Thoracic aorta (tissue), 2 donors: Measurements from ENCODE around the gene DNM3. TPM values are rescaled to one million over a fixed set of nuclear protein-coding genes. Genes with fewer than 3 reads are reported as not detected.

Source experiments
- ATAC-seq: fragments of 150-250 bp; one replicate; pipeline ENCODE4 v1.8.0; 2017; ENCODE audit warnings: low read depth; ENCODE audit not compliant: insufficient number of reproducible peaks, low FRiP score
- DNase-seq: peaks from one replicate; pipeline ENCODE4 v3.0.0-alpha.2; 2020; ENCODE audit warnings: low spot score
- H3K27ac ChIP-seq, 2 donors: fragments of 200-600 bp; sonication (generic); 1 replicate in 1 of 2; 2 replicates in 1 of 2; pipeline ENCODE4 v1.5.1; 2016; ENCODE audit warnings: mild to moderate bottlenecking in 2 of 2, moderate library complexity in 2 of 2
- H3K27me3 ChIP-seq: fragments of 200-600 bp; sonication (generic); replicated peaks from 2 replicates; pipeline ENCODE4 v1.6.0; 2016; ENCODE audit warnings: mild to moderate bottlenecking; ENCODE audit not compliant: insufficient read depth
- H3K36me3 ChIP-seq: fragments of 200-600 bp; sonication (generic); one replicate; pipeline ENCODE4 v1.5.1; 2016
- H3K4me1 ChIP-seq, 2 donors: fragments of 200-600 bp; sonication (generic); 1 replicate in 1 of 2; 2 replicates in 1 of 2; pipeline versions ENCODE4 v1.5.1 to v1.6.0; 2016; ENCODE audit warnings: low read depth in 2 of 2, mild to moderate bottlenecking in 1 of 2; ENCODE audit not compliant: control insufficient read depth in 1 of 2
- H3K4me3 ChIP-seq: fragments of 200-600 bp; sonication (generic); 2 replicates; pipeline ENCODE4 v1.5.1; 2016; ENCODE audit warnings: mild to moderate bottlenecking
- H3K9me3 ChIP-seq: fragments of 200-600 bp; sonication (generic); 2 replicates; pipeline ENCODE4 v1.5.1; 2016
- total RNA-seq, 2 donors: library from RNA; depleted of rRNA; stranded (reverse); fragments of >200 nt; gene quantifications; one replicate each; pipeline versions ENCODE4 v1.1.0 to v1.2.3, GENCODE V29; 2016
- TF ChIP-seq, protein P1 (sequence below): fragments of 200-600 bp; sonication (generic); IDR thresholded peaks from one replicate; pipeline ENCODE4 v1.5.1; 2019; ENCODE audit warnings: antibody characterized with exemption

DNM3 gene
- total RNA-seq, 2 donors from 2014 or later = 5.8 to 7.5 TPM

DNA sequence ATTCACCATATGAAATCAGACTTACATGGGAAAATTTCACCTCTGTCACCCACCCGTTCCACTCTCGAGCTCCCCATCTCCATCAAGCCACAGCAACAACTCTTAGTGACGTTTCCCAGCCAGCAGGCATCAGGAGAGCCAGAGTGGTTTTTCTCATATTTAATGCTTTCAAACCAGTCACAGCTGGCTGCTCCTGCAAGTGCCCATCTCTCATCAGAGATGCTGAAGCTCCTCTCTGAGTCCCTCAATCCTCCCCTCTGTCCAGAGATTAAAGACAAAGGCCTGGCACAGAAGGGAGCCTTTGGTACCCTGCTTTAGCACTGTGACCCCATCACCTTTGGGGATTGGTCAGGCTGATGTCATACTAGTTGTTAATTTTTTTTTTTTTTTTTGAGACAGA lies 277.3 kb downstream of the DNM3 start:
- TF ChIP-seq, protein P1, sequence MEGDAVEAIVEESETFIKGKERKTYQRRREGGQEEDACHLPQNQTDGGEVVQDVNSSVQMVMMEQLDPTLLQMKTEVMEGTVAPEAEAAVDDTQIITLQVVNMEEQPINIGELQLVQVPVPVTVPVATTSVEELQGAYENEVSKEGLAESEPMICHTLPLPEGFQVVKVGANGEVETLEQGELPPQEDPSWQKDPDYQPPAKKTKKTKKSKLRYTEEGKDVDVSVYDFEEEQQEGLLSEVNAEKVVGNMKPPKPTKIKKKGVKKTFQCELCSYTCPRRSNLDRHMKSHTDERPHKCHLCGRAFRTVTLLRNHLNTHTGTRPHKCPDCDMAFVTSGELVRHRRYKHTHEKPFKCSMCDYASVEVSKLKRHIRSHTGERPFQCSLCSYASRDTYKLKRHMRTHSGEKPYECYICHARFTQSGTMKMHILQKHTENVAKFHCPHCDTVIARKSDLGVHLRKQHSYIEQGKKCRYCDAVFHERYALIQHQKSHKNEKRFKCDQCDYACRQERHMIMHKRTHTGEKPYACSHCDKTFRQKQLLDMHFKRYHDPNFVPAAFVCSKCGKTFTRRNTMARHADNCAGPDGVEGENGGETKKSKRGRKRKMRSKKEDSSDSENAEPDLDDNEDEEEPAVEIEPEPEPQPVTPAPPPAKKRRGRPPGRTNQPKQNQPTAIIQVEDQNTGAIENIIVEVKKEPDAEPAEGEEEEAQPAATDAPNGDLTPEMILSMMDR = no peak
- Histone ChIP-seq H3K27me3 (no peaks in the 10 kb centered on the region), H3K27ac (no peak overlapping the region), H3K4me3 (no peak overlapping the region), H3K9me3 (no peaks in the 10 kb centered on the region), H3K36me3 (no peaks in the 10 kb centered on the region), H3K4me1 (no peaks in the 10 kb centered on the region)
- no peak for ATAC-seq
- DNase-seq = no peak

DNA sequence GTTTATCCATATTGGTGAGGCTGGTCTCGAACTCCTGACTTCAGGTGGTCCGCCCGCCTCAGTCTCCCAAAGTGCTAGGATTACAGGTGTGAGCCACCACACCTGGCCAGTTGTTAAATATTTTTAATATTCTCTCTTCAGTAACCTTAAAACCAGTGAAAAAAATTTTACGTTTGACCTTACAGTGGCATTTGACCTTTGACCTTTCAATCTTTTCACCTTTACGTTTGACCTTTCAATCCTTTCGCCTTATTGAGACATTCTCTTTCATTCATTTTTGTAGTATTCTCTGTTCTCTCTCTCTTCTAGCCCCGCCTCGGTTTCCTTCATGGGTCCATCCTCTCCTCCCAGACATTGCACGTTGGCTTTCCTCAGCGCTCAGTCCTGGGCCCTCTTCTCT lies 277.9 kb downstream of the DNM3 start:
- H3K4me3 ChIP-seq = no peak overlapping the region
- H3K9me3 ChIP-seq = no peaks in the 10 kb centered on the region
- no peak overlapping the region for H3K27ac ChIP-seq
- H3K4me1 ChIP-seq = no peaks in the 10 kb centered on the region
- ATAC-seq (no peak), DNase-seq (no peak)
- TF ChIP-seq, protein P1 = no peak
- no peaks in the 10 kb centered on the region for H3K27me3 ChIP-seq
- no peaks in the 10 kb centered on the region for H3K36me3 ChIP-seq

DNA sequence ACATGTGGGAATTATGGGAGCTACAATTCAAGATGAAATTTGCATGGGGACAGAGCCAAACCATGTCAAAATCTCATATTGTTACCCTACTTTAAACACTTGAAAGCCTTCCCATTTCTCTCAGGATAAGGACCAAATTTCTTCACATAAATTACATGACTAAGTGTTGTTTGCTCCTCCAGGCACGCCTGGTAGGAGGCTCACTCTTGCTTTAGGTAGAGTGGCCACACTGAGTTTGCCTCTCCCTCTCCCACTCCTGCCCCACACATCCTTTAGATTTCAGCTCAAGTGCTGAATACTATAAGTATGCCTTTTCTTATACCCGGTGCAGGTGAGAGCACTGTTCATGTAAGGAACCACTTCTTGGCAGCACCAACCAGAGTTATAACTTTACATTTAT lies 279.1 kb downstream of the DNM3 start:
- no peaks in the 10 kb centered on the region for H3K27me3 ChIP-seq
- ATAC-seq = no peak
- TF ChIP-seq, protein P1 = no peak

DNA sequence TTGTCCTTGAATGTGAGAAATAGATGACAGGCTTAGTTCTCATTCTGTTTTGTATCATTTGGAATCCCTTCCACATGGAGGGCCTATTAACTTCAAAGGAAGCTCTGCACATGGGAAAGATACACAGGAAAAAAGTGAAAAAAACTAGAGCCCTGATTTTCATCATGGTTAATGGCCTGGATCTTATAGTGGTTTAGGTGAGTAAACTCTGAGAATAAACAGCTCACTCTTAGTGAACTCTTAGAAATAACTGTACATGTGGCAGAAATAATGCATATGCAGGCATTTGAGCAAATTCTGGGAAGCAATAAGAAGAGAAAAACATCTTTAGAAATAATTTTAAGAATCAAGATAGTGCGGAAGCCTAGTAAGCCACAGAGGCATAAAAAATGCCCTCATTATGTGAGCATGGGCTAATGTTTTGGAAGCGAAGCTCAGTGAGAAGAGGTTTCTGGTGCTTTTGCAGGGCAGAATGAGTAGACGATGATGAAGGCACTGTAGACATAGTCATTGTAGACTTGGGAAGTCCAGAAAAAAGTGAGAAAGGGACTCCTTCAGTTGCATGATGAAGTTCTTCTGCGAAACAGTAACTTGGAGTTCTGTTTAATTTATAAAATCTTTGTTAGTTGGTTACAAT lies 279.9 kb downstream of the DNM3 start:
- Histone ChIP-seq H3K9me3 (no peaks in the 10 kb centered on the region), H3K4me3 (no peak overlapping the region), H3K36me3 (no peaks in the 10 kb centered on the region)

More for the DNA sequence above, 279.1 kb downstream of the DNM3 start:
- Histone ChIP-seq H3K36me3 (no peaks in the 10 kb centered on the region), H3K4me1 (no peaks in the 10 kb centered on the region), H3K27ac (no peak overlapping the region), H3K9me3 (no peaks in the 10 kb centered on the region), H3K4me3 (no peak overlapping the region)
- no peak for DNase-seq

DNA sequence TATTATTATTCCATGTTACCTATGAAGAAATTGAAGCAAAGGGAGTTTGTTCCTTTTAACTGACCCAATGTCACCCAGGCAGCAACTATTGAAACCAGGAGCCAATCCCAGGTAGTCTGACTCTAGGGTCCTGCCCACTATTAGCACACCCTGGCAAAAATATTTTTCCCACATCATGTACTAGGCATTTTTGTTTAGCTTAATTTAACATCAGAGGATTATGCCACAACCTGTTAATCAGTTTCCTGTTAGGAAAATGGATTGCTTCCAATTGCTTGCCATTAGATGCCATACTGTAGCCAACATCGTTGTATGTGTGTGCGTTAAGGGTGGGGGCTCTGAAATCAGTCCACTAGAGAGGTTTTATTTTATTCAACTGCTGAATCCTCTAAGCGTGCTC lies 281.1 kb downstream of the DNM3 start:
- H3K36me3 ChIP-seq = no peaks in the 10 kb centered on the region
- ATAC-seq (no peak), DNase-seq (no peak)
- no peaks in the 10 kb centered on the region for H3K9me3 ChIP-seq
- no peak overlapping the region for H3K27ac ChIP-seq
- no peaks in the 10 kb centered on the region for H3K27me3 ChIP-seq
- H3K4me3 ChIP-seq = no peak overlapping the region
- no peaks in the 10 kb centered on the region for H3K4me1 ChIP-seq
- TF ChIP-seq, protein P1 = no peak

More for the DNA sequence above, 279.9 kb downstream of the DNM3 start:
- Histone ChIP-seq H3K4me1 (no peaks in the 10 kb centered on the region), H3K27ac (no peak overlapping the region), H3K27me3 (no peaks in the 10 kb centered on the region)
- no peak for ATAC-seq
- TF ChIP-seq, protein P1 = no peak
- DNase-seq = no peak
